Amniotic epithelial cell (primary cell): Measurements from ENCODE around the gene THAP5.
A peak's percentile ranks its signal among the peaks of the same experiment; 100 is the strongest.

Source experiments
- DNase-seq: peaks from one replicate; pipeline ENCODE4 v3.0.0-alpha.2; 2010; ENCODE audit warnings: low read depth

The THAP5 gene

GRCh38 chr7:108533712-108534111, 35.8 kb downstream of the THAP5 start:
- no peak for DNase-seq

GRCh38 chr7:108529341-108529740, 40.2 kb downstream of the THAP5 start:
- no peak for DNase-seq

GRCh38 chr7:108528183-108528712, 41.3 kb downstream of the THAP5 start:
- no peak for DNase-seq

GRCh38 chr7:108526768-108527017, 42.8 kb downstream of the THAP5 start:
- no peak for DNase-seq

GRCh38 chr7:108525985-108526767, 43.3 kb downstream of the THAP5 start, which contains the start of gene PNPLA8:
TSS of gene PNPLA8 (minus strand) at chr7:108526135. CDS start at chr7:108515491, 10,644 bp downstream.
- DNase-seq, result peak; percentile 99

- peak; percentile 74 for DNase-seq
Measured at GRCh38 chr7:108525327-108525984, 44.0 kb downstream of the THAP5 start.

GRCh38 chr7:108522780-108523179, 46.7 kb downstream of the THAP5 start:
- no peak for DNase-seq

- no peak for DNase-seq
Measured at GRCh38 chr7:108517951-108518350, 51.6 kb downstream of the THAP5 start.

GRCh38 chr7:108515630-108516029, 53.9 kb downstream of the THAP5 start:
- no peak for DNase-seq

GRCh38 chr7:108515013-108515412, 54.5 kb downstream of the THAP5 start:
- no peak for DNase-seq
